HG03064 (cell line): ENCODE data around the gene IL1RAPL1.

Source experiments
- ATAC-seq: cut with Tn5 transposase; IDR thresholded peaks from one replicate; pipeline ENCODE4 v1.9.1; 2021; ENCODE audit warnings: low read depth; ENCODE audit not compliant: unreplicated experiment

IL1RAPL1 gene

GRCh38 chrX:28625223-28625622, 38.0 kb downstream of the IL1RAPL1 start:
- no peak for ATAC-seq

- no peak for ATAC-seq
Observed at GRCh38 chrX:28626515-28626914, 39.3 kb downstream of the IL1RAPL1 start.

GRCh38 chrX:28628120-28628519, 40.9 kb downstream of the IL1RAPL1 start:
- no peak for ATAC-seq

GRCh38 chrX:28638775-28639174, 51.5 kb downstream of the IL1RAPL1 start:
- ATAC-seq: no peak

GRCh38 chrX:28639451-28639850, 52.2 kb downstream of the IL1RAPL1 start:
- ATAC-seq: no peak

- ATAC-seq: no peak
Observed at GRCh38 chrX:28649541-28649940, 62.3 kb downstream of the IL1RAPL1 start.

- no peak for ATAC-seq
Observed at GRCh38 chrX:28651186-28651585, 63.9 kb downstream of the IL1RAPL1 start.

- ATAC-seq: no peak
Observed at GRCh38 chrX:28659269-28659668, 72.0 kb downstream of the IL1RAPL1 start.

- no peak for ATAC-seq
Observed at GRCh38 chrX:28665778-28666177, 78.5 kb downstream of the IL1RAPL1 start.

- no peak for ATAC-seq
Observed at GRCh38 chrX:28668303-28668702, 81.1 kb downstream of the IL1RAPL1 start.

- ATAC-seq: no peak
Observed at GRCh38 chrX:28668957-28669356, 81.7 kb downstream of the IL1RAPL1 start.

GRCh38 chrX:28670074-28670473, 82.8 kb downstream of the IL1RAPL1 start:
- ATAC-seq: no peak

- no peak for ATAC-seq
Observed at GRCh38 chrX:28675173-28675572, 87.9 kb downstream of the IL1RAPL1 start.

- no peak for ATAC-seq
Observed at GRCh38 chrX:28693101-28693500, 105.9 kb downstream of the IL1RAPL1 start.

- ATAC-seq: no peak
Observed at GRCh38 chrX:28697732-28698131, 110.5 kb downstream of the IL1RAPL1 start.

GRCh38 chrX:28701222-28701621, 114.0 kb downstream of the IL1RAPL1 start:
- no peak for ATAC-seq

GRCh38 chrX:28706964-28707363, 119.7 kb downstream of the IL1RAPL1 start:
- ATAC-seq: no peak

GRCh38 chrX:28709421-28709820, 122.2 kb downstream of the IL1RAPL1 start:
- ATAC-seq: no peak

GRCh38 chrX:28717864-28718263, 130.6 kb downstream of the IL1RAPL1 start:
- no peak for ATAC-seq

- ATAC-seq: no peak
Observed at GRCh38 chrX:28718450-28718849, 131.2 kb downstream of the IL1RAPL1 start.

- ATAC-seq: no peak
Observed at GRCh38 chrX:28719620-28720019, 132.4 kb downstream of the IL1RAPL1 start.

- ATAC-seq: no peak
Observed at GRCh38 chrX:28752330-28752729, 165.1 kb downstream of the IL1RAPL1 start.

- no peak for ATAC-seq
Observed at GRCh38 chrX:28756175-28756574, 168.9 kb downstream of the IL1RAPL1 start.
